T-helper 1 cell (primary cell): ENCODE results near the gene GUCA1A.
"Not testable (repeated sequence)": the region's sequence is repeated elsewhere in the genome, so short reads cannot be mapped to it uniquely, and the experiment has no call there.

Source experiments
- DNase-seq, 5 donors: peaks; one replicate each; pipeline ENCODE4 v3.0.0-alpha.2; 2012 to 2020

The GUCA1A gene

DNA sequence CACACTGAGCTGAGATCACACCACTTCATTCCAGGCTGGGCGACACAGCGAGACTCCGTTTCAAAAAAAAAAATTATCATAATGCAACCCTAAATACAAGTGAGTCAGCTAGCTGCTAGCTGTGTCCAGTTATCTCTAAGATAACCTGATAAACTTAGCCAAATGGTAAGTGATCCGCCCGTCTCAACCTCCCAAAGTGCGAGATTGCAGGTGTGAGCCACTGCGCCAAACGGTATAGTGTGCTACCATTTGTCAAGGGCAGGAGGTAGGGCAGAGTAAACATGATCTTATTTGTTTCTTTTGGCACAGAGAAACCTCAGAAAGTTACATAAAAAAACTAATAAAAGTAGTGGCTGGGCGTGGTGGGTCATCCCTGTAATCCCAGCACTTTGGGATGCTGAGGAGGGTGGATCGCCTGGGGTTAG lies 26.0 kb upstream of the GUCA1A start:
- no peak for DNase-seq

DNA sequence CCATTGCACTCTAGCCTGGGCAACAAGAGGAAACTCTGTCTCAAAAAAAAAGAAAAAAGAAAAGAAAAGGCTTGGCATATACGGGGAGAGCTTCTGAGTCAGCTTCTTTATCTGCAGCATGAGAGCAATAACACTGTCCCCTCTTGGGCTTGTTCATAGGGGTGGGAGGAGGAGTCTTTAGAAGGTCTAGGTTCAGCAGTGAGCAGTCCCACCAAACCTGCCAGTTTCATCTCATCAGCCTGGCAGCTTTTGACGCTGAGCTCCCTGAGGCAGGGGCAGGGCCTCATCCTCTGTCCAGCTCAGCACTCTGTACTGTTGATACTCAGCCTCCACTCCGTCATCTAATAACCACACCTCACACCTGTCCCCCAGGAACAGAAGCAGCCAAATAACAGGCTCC lies 25.1 kb upstream of the GUCA1A start:
- DNase-seq = no peak

GRCh38 chr6:42150254-42150653 lies 22.9 kb upstream of the GUCA1A start:
- no peak for DNase-seq

GRCh38 chr6:42152024-42152423 lies 21.1 kb upstream of the GUCA1A start:
- no peak for DNase-seq

DNA sequence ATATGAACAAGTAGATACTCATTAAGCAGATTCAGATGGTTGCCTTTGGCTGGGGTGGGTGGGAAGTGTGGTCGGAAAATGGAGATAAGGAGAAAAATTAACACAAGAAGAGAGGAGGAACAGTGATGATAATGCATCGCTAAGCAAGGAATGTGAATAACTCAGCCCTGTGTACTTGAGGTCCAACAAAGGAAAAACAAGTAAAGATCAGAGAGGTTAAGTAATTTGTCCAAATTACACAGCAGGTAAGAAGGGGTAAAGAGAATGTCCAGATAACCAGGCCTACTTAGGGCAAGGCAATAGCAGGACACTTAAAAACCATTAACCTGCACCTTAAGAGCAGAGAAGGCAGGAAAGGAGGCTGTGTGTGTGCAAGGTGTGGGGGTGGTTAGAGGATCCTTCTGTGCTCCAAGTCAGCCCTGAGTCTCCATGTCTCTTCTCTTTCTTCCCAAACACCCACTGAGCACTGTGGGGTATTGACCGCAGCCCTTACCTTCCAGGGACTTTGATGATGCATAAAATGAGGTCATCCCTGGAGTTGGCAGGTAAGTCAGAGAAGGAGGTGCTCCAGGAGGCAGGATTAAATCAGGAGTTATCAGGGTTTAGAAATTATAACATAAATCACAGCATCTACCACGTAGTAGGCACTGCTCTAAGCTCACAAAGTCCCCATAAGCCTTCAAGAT lies 20.5 kb upstream of the GUCA1A start:
- DNase-seq = not testable (repeated sequence)

DNA sequence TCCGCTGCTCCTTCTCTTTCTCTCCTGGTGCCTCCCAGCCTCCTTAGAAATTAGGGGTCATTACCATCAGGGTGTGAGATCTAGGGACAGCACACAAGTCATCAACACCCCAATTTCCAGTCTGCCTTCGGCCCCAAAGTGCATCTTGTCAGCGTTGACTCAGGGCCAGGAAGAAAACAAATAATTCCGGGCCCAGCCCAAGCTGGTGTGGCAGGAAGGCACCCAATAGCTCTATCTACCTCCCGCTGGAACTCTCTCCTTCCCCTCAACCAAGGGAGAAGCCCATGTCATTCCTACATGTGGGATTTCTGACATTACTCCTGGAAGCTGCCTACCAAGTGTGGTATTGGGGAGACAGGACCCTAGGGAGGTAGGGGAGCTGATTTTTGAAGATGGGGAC lies 19.2 kb upstream of the GUCA1A start:
- no peak for DNase-seq

DNA sequence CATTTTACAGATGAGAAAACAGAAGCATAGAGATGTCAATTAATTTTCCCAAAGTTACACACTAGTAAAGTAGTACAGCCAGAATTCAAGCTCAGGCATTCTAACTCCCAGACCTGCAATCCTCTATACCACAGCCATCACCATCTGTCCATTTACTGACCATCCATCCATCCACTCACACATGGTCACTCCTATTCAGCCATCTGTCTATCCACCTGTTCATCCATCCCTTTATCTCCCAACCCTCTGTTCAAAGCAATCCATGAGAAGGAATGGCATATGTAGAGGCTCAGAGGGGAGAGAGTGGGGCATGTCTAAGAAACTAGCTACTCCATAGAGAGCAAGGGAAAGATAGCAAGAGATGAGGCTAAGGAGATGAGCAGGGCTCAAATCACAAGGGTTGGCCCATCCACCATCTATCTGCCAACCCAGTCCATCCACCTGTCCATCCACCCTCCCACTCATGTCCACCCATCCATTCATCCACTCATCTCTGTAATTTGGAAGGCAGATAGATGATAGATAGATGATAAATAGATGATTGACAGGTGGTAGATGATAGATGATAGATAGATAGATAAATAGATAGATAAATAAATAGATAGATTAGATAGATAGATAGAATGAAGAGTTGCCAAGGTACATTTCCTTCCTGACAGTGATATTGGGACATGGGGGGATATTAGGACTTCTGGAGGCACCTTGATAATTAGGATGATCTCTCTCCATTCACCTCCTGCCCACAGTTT lies 18.5 kb upstream of the GUCA1A start:
- no peak for DNase-seq

GRCh38 chr6:42155293-42155692 lies 17.9 kb upstream of the GUCA1A start:
- no peak for DNase-seq

DNA sequence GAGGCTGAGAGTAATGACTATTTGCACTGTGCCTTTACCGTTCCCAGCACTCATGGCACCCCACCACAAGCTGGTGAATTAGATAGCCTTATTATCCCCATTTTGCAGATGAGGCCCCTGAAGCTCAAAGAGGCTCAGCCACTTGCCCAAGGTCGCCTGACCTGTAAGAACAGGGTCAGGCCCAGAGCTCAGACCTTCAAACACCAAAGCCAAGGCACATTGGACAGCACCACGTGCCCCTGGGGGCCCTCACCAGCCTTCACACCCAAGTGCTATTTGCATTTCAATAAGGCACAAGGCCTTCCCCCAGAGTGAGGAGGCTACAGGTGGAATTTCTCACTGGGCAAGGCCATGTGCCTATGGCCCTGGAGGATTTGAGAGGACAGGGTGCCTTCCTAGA lies 16.5 kb upstream of the GUCA1A start:
- no peak for DNase-seq

DNA sequence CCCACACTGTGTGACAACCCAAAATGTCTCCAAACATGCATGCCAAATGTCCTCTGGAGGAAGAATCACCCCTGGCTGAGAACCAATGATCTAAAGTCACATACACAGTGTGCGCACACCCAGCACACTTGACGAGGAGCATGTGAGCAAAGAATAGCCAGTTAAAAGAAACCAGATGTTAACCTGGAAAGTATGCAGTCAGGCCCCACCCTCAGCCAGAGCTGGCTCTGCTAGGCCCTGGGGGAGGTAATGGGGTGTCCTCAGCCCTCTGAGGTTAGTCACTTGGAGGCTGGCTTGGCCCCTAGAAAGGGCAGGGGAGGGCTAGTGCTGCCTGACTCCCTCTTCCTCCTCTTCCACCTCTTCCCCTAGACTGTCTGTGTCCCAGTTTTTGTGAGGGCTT lies 15.2 kb upstream of the GUCA1A start:
- DNase-seq = no peak

GRCh38 chr6:42158631-42159030 lies 14.5 kb upstream of the GUCA1A start:
- no peak for DNase-seq

GRCh38 chr6:42159431-42160024 lies 13.6 kb upstream of the GUCA1A start:
- no peak for DNase-seq

DNA sequence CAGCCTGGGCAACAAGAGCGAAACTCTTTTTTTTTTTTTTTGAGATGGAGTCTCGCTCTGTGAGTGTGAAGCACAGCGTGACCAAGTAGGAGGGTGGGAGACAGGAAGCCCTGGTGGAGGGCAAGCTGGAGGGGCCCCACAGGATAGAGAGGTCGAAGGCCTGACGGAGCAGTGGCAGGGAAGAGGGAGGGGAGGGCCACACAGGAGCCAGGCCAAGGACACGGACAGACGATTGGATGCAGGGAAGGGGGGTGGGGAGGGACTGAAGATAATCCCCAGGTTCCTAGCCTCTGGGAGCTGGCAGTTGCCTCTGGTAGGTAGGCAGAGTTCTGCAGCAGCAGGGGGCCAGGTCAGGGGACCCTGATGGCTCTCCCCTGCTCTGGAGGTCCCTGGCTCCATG lies 10.8 kb upstream of the GUCA1A start:
- no peak for DNase-seq

- DNase-seq = no peak
These were observed 10.4 kb upstream of the GUCA1A start for GRCh38 chr6:42162812-42163211.

- DNase-seq = no peak
These were observed 9.2 kb upstream of the GUCA1A start for GRCh38 chr6:42163981-42164380.

DNA sequence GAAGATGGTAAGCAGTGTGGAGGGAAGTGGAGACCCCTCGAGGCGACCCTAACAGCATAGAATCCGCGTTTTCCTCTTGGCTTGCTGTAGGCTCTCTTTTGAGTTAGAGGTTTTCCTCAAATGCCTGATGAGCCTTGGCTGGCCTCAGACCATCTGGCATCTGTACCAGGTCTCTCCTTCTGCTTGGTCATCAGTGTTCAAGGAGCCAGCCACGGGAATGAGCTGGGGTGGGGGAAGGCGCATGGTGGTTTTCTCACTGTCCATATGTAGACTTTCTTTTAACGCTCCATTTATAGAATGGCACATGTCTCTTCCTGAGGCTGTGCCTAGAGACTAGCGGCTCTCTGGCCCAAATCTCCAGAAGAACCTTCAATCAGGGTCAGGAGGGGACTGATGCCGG lies 8.1 kb upstream of the GUCA1A start:
- DNase-seq = no peak

- DNase-seq = peak; percentile 48 to 75 (median 62)
These were observed 6.6 kb upstream of the GUCA1A start for GRCh38 chr6:42166444-42167141.

DNA sequence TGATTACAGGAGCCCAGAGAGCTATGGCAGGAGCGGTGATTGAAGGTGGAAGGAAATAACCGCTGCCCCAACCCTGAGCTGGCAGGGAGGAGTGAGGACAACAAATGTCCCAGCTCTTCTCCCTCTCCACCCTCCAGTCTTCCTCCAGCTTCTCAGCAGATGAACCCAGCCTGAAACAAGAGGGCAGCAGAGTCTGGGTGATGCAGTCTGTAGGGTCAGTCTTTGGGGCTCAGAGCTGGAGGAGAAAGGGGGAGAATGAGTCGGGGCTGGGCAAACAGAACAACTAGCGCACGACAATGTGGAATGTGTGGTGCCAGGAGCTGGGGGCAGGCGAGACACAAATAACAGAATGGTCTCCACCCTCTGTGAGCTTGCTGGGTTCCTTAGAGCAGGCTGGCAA lies 4.5 kb upstream of the GUCA1A start:
- DNase-seq = no peak

- not testable (repeated sequence) for DNase-seq
These were observed 3.4 kb upstream of the GUCA1A start for GRCh38 chr6:42169780-42170179.

DNA sequence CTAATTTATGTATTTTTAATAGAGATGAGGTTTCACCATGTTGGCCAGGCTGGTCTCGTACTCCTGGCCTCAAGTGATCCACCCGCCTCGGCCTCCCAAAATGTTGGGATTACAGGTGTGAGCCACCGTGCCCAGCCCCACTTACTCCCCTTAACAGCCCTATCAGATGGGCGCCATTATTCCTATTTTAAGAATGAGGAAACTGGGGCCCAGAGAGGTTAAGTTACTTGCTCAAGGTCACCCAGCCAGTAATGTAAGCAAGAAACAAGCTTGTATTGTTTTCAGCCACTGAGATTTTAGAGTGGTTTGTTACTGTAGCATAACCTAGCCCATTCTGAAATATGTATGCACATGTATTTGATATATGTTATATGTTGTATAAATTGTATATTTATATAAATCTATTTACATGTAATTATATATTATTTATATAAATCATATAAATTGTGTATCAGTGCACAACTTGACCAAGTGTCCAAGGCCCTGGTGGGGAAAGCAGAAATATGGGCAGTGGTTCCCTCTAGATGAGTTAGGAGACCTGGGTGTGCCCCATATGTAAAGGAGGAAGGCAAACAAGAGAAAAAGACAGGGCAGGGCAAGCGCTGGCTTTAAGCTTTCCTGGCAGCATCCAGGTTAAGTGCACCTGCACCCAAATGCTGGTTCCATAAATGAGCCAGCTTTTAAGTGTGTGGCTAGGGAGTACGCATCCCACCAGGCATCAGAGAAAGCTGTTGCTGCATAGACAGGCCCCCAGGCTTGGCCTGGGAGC lies 1.2 kb upstream of the GUCA1A start:
- no peak for DNase-seq

DNA sequence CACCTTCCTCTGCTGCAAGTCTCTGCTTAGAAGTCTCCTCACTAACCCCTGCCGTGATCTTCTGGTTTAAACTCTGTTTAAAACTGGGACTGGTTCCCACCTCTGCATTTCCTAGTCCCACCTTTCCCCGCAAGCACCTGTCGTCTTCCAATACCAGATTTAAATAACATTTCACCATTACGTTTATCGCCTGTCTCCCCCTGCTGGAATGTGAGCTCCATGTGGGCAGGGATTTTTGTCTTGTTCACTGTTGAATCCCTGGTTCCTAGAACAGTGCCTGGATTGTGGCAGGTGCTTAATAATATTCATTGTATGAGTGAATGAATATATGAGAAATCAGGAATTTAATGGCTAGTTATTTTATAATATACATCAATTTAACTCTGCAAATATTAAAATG lies 2.7 kb downstream of the GUCA1A start:
- no peak for DNase-seq

DNA sequence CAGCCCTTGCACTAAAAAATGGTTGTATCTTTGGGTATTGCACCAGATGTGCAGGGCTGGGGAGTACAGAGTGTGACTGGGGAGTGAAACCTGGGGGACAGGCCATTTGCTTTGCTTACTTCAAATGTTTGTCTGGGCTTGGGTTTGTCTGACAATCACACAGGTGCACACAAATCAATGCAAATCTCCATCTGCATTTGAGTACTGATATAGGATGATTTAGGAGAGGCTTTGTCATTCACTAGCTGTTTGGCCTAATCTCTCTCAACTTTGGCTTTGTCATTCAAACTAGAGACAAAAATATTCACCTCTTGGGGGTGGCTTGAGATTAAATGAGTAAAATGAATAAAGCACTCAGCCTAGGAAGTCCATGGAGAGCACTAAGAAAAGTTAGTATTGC lies 3.8 kb downstream of the GUCA1A start:
- DNase-seq = no peak
